GM10847 (cell line): ENCODE results near the gene TMEM131L.

Experiments used
- POLR2A ChIP-seq: IDR thresholded peaks from 2 replicates; pipeline ENCODE4 v1.6.1; 2011; ENCODE audit not compliant: insufficient read length; ENCODE audit errors: extremely low read depth

Gene TMEM131L

GRCh38 chr4:153434190-153434589 is 32.0 kb upstream of the TMEM131L start:
- no peak for TF ChIP-seq POLR2A

- TF ChIP-seq POLR2A = no peak
Observed at GRCh38 chr4:153438916-153439756, 27.0 kb upstream of the TMEM131L start.

GRCh38 chr4:153439831-153440230 is 26.3 kb upstream of the TMEM131L start:
- no peak for TF ChIP-seq POLR2A

- TF ChIP-seq POLR2A = no peak
Observed at GRCh38 chr4:153440475-153440874, 25.7 kb upstream of the TMEM131L start.

- TF ChIP-seq POLR2A = no peak
Observed at GRCh38 chr4:153447175-153447905, 18.8 kb upstream of the TMEM131L start.

- no peak for TF ChIP-seq POLR2A
Observed at GRCh38 chr4:153448003-153448731, 18.0 kb upstream of the TMEM131L start.

- no peak for TF ChIP-seq POLR2A
Observed at GRCh38 chr4:153449338-153449737, 16.8 kb upstream of the TMEM131L start.

- no peak for TF ChIP-seq POLR2A
Observed at GRCh38 chr4:153450544-153450917, 15.6 kb upstream of the TMEM131L start.

GRCh38 chr4:153451911-153452657 is 14.1 kb upstream of the TMEM131L start:
- TF ChIP-seq POLR2A = no peak

GRCh38 chr4:153452658-153453378 is 13.3 kb upstream of the TMEM131L start:
- no peak for TF ChIP-seq POLR2A

- TF ChIP-seq POLR2A = no peak
Observed at GRCh38 chr4:153453402-153453801, 12.8 kb upstream of the TMEM131L start.

GRCh38 chr4:153458969-153459368 is 7.2 kb upstream of the TMEM131L start:
- TF ChIP-seq POLR2A = no peak

GRCh38 chr4:153464068-153464467 is 2.1 kb upstream of the TMEM131L start:
- TF ChIP-seq POLR2A = no peak

- TF ChIP-seq POLR2A = no peak
Observed at GRCh38 chr4:153465140-153465539, 1.0 kb upstream of the TMEM131L start.
